OCI-LY1 (cell line): ENCODE measurements around the gene SF3A1.

Experiments
- EZH2 ChIP-seq: fragments of 200-600 bp; sonication (generic), shearing (Covaris generic); IDR thresholded peaks from 2 replicates; pipeline ENCODE4 v1.8.0; 2017; ENCODE audit warnings: borderline replicate concordance, mixed run types, mild to moderate bottlenecking, antibody characterized with exemption, low read length, moderate library complexity, mixed read lengths
- TF ChIP-seq, protein P1 (sequence below): fragments of 200-600 bp; sonication (generic), shearing (Covaris generic); IDR thresholded peaks from 2 replicates; pipeline ENCODE4 v1.5.1; 2017; ENCODE audit warnings: mild to moderate bottlenecking, antibody characterized with exemption, low read length, moderate library complexity, mixed read lengths

DNA sequence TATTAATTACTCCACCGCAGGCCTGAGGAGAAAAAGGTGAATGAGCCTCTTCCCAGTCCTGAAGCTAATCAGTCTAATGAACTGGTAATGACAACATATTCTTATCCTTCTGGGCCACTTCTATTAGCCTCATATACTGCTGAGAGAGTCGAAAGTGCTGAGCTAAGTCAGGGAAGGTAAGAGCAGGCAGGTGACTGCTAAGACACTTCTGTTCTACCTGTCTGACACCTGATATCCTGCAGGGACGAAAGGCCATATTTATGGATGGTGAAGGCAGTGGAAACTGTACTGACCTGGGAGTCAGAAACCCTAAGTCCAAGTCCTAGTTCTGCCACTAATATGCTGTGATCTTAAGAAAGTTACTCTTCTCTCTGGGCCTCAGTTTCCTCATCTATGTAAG lies 33.4 kb downstream of the SF3A1 start:
- TF ChIP-seq, protein P1, sequence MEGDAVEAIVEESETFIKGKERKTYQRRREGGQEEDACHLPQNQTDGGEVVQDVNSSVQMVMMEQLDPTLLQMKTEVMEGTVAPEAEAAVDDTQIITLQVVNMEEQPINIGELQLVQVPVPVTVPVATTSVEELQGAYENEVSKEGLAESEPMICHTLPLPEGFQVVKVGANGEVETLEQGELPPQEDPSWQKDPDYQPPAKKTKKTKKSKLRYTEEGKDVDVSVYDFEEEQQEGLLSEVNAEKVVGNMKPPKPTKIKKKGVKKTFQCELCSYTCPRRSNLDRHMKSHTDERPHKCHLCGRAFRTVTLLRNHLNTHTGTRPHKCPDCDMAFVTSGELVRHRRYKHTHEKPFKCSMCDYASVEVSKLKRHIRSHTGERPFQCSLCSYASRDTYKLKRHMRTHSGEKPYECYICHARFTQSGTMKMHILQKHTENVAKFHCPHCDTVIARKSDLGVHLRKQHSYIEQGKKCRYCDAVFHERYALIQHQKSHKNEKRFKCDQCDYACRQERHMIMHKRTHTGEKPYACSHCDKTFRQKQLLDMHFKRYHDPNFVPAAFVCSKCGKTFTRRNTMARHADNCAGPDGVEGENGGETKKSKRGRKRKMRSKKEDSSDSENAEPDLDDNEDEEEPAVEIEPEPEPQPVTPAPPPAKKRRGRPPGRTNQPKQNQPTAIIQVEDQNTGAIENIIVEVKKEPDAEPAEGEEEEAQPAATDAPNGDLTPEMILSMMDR, result no peak
- no peak for TF ChIP-seq EZH2
